ENCODE results near the gene MYH9. TPM values are rescaled to one million over a fixed set of nuclear protein-coding genes. Genes with fewer than 3 reads are reported as not detected.

The MYH9 gene
- total RNA-seq, 1 experiment from 2014 or later: 323 TPM

DNA sequence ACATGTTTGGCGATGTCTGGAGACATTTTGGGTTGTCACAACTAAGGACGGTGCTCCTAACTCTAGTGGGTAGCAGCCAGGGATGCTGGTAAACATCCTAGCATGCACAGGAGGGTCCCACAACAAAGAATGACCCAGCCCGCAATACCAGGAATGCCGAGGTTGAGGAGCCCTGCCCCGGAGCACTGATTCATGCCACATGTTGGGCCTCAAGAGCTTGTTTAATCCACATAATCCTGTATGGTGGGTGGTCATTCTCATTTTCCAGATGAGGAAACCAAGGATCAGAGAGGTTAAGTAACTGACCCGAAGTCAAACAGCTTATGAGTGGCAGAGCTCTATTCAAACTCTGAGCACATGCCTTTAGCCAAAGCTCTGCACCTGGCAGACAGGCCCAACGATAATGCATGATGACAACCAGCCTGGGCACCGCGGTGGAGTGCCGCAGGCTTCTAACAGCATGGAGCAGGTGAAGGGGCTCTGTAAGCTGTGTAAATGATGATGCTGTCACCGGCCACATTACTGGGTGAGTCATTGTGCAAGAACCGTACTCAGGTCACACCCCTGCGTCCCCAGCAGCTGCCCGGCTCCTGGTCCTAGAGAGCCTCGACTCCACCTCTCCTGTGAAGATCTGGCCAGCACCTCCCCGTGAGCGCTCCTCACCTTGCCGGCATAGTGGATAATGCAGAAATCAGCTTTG is 76.2 kb downstream of the MYH9 start:
- H3K27ac ChIP-seq (ENCODE audit: low read depth, low read length, poor library complexity, severe bottlenecking): no peak overlapping the region
- H3K9me3 ChIP-seq (ENCODE audit: low read depth, low read length, poor library complexity, severe bottlenecking): no peaks in the 10 kb centered on the region
- TF ChIP-seq, protein P1, sequence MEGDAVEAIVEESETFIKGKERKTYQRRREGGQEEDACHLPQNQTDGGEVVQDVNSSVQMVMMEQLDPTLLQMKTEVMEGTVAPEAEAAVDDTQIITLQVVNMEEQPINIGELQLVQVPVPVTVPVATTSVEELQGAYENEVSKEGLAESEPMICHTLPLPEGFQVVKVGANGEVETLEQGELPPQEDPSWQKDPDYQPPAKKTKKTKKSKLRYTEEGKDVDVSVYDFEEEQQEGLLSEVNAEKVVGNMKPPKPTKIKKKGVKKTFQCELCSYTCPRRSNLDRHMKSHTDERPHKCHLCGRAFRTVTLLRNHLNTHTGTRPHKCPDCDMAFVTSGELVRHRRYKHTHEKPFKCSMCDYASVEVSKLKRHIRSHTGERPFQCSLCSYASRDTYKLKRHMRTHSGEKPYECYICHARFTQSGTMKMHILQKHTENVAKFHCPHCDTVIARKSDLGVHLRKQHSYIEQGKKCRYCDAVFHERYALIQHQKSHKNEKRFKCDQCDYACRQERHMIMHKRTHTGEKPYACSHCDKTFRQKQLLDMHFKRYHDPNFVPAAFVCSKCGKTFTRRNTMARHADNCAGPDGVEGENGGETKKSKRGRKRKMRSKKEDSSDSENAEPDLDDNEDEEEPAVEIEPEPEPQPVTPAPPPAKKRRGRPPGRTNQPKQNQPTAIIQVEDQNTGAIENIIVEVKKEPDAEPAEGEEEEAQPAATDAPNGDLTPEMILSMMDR (conservative IDR thresholded peaks at IDR 0.05; ENCODE audit: low read depth, low read length): no peak
- TF ChIP-seq EZH2 (IDR thresholded peaks at IDR 0.05; ENCODE audit: borderline replicate concordance, low read depth, low read length, poor library complexity, severe bottlenecking): no peak
- ChIA-PET POLR2A (ENCODE audit: low non-redundant PET) (no interaction called here), CTCF (no interaction called here)
- no TSS peak for BruUV-seq (replicated peaks)
- H3K4me3 ChIP-seq (ENCODE audit: low read depth, low read length, poor library complexity, severe bottlenecking): no peak overlapping the region
- intact Hi-C loops (cut with micrococcal nuclease; ENCODE audit: unreplicated experiment): no loop called here
- DNase-seq (ENCODE audit: low spot score): no peak
- peaks cover 84% of the 10 kb centered on the region for H3K36me3 ChIP-seq (ENCODE audit: insufficient read depth, low read length, poor library complexity, severe bottlenecking)
- H3K4me1 ChIP-seq (ENCODE audit: insufficient read depth, low read length, poor library complexity, severe bottlenecking): no peaks in the 10 kb centered on the region
- no peaks in the 10 kb centered on the region for H3K27me3 ChIP-seq (replicated peaks; ENCODE audit: insufficient read depth, low read depth, low read length, poor library complexity)

DNA sequence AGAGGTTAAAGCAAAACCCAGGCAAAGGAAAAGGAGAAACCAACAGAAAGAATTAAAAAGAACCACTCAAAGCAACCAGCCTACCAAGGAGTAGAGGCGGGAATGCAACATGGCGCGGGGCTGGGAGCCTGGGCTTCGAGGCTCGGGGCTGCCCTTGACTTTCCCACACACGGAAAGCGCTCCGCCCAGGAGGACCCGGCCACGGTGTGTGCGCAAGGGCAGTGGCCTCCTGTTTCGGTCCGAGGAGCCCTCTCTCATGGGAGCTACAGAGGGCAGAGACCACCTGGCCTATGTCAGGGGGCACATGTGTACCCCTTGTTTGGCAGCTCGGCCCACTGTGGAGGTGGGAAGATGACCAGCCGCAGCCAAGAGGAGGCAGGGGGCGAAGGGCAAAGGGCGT is 78.9 kb downstream of the MYH9 start:
- CTCF ChIA-PET: no interaction called here
- no peak for TF ChIP-seq EZH2 (IDR thresholded peaks at IDR 0.05; ENCODE audit: borderline replicate concordance, low read depth, low read length, poor library complexity, severe bottlenecking)
- TF ChIP-seq, protein P1 (conservative IDR thresholded peaks at IDR 0.05; ENCODE audit: low read depth, low read length): no peak
- POLR2A ChIA-PET (ENCODE audit: low non-redundant PET): no interaction called here
- Histone ChIP-seq H3K4me1 (ENCODE audit: insufficient read depth, low read length, poor library complexity, severe bottlenecking) (no peaks in the 10 kb centered on the region), H3K27ac (ENCODE audit: low read depth, low read length, poor library complexity, severe bottlenecking) (no peak overlapping the region), H3K4me3 (ENCODE audit: low read depth, low read length, poor library complexity, severe bottlenecking) (no peak overlapping the region), H3K9me3 (ENCODE audit: low read depth, low read length, poor library complexity, severe bottlenecking) (no peaks in the 10 kb centered on the region), H3K27me3 (replicated peaks; ENCODE audit: insufficient read depth, low read depth, low read length, poor library complexity) (no peaks in the 10 kb centered on the region), H3K36me3 (ENCODE audit: insufficient read depth, low read length, poor library complexity, severe bottlenecking) (peaks cover 79% of the 10 kb centered on the region)
- no peak for DNase-seq (ENCODE audit: low spot score)
- intact Hi-C loops (cut with micrococcal nuclease; ENCODE audit: unreplicated experiment): no loop called here
- no TSS peak for BruUV-seq (replicated peaks)

DNA sequence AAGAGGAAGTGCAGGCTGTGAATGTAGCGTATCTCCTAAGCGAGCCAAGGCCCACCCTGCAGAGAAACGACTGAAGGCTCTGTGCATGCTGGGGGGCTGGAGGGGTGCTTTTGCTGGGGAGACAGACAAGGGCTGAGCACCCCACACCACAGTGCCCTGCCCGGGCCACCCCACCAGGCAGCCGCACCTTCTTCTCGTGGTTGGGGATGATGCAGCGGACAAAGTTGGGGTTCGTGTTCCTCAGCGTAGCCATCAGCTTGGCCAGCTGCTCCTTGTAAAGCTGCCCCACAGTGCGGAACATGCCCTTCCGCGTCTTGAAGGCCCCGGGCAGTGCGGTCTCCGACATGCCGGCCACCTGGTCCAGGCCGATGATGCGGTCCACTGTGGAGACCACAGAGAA is 81.5 kb downstream of the MYH9 start:
- H3K27me3 ChIP-seq (replicated peaks; ENCODE audit: insufficient read depth, low read depth, low read length, poor library complexity): no peaks in the 10 kb centered on the region
- H3K4me1 ChIP-seq (ENCODE audit: insufficient read depth, low read length, poor library complexity, severe bottlenecking): no peaks in the 10 kb centered on the region
- ChIA-PET POLR2A (ENCODE audit: low non-redundant PET) (no interaction called here), CTCF (no interaction called here)
- H3K9me3 ChIP-seq (ENCODE audit: low read depth, low read length, poor library complexity, severe bottlenecking): no peaks in the 10 kb centered on the region
- H3K36me3 ChIP-seq (ENCODE audit: insufficient read depth, low read length, poor library complexity, severe bottlenecking): peaks cover 76% of the 10 kb centered on the region
- no peak for TF ChIP-seq EZH2 (IDR thresholded peaks at IDR 0.05; ENCODE audit: borderline replicate concordance, low read depth, low read length, poor library complexity, severe bottlenecking)
- TF ChIP-seq, protein P1 (conservative IDR thresholded peaks at IDR 0.05; ENCODE audit: low read depth, low read length): no peak
- no peak overlapping the region for H3K4me3 ChIP-seq (ENCODE audit: low read depth, low read length, poor library complexity, severe bottlenecking)
- intact Hi-C loops (cut with micrococcal nuclease; ENCODE audit: unreplicated experiment): no loop called here
- no TSS peak for BruUV-seq (replicated peaks)
- H3K27ac ChIP-seq (ENCODE audit: low read depth, low read length, poor library complexity, severe bottlenecking): no peak overlapping the region
- no peak for DNase-seq (ENCODE audit: low spot score)

Data from A673 (cell line).